HepG2 (cell line): Measurements from ENCODE around the gene KIF6.

Experiments used
- BHLHE40 ChIP-seq: IDR thresholded peaks from 2 replicates; pipeline ENCODE4 v1.6.1; 2011; ENCODE audit warnings: low read length, improper control_type of control experiment
- CEBPB ChIP-seq: IDR thresholded peaks from 2 replicates; pipeline ENCODE4 v1.6.1; 2011; ENCODE audit warnings: low read depth, low read length, improper control_type of control experiment, borderline replicate concordance
- CTCF ChIP-seq: sonication (generic); formaldehyde crosslinking; IDR thresholded peaks from 2 replicates; pipeline ENCODE4 v1.5.0; 2020; ENCODE audit warnings: mild to moderate bottlenecking, missing genetic modification reagents, moderate library complexity
- EP300 ChIP-seq, 3 experiments: sonication (generic) in 1 of 3; formaldehyde crosslinking in 1 of 3; IDR thresholded peaks; 2 replicates each; pipeline versions ENCODE4 v1.5.1 to v1.6.1; 2011 to 2020; ENCODE audit warnings: low read depth in 2 of 3, low read length in 2 of 3, borderline replicate concordance in 1 of 3, improper control_type of control experiment in 1 of 3, mild to moderate bottlenecking in 1 of 3, missing genetic modification reagents in 1 of 3, moderate library complexity in 1 of 3
- FOXO1 ChIP-seq: sonication (generic); formaldehyde crosslinking; IDR thresholded peaks from 2 replicates; pipeline ENCODE4 v1.4.0; 2020; ENCODE audit warnings: missing genetic modification reagents
- HNRNPH1 ChIP-seq: fragments of 200-400 bp; formaldehyde crosslinking; optimal IDR thresholded peaks from 2 replicates; pipeline ENCODE3; 2017; ENCODE audit warnings: mild to moderate bottlenecking, low read depth, low read length
- IKZF4 ChIP-seq: sonication (generic); formaldehyde crosslinking; IDR thresholded peaks from 2 replicates; pipeline ENCODE4 v1.5.1; 2020; ENCODE audit warnings: borderline replicate concordance, mild to moderate bottlenecking, low read depth, missing genetic modification reagents; ENCODE audit errors: not compliant biosample characterization
- ZNF292 ChIP-seq: sonication (generic); formaldehyde crosslinking; IDR thresholded peaks from 2 replicates; pipeline ENCODE4 v1.8.1; 2022; ENCODE audit warnings: mild to moderate bottlenecking, low read depth, missing genetic modification reagents, borderline replicate concordance

- TF ChIP-seq CTCF (CRISPR knock-in tag), result no peak
- no peak for TF ChIP-seq FOXO1 (CRISPR knock-in tag)
- no peak for TF ChIP-seq ZNF292 (CRISPR knock-in tag)
- no peak for TF ChIP-seq BHLHE40
- no peak for TF ChIP-seq IKZF4 (CRISPR knock-in tag)
- no peak for TF ChIP-seq HNRNPH1
- TF ChIP-seq CEBPB, result no peak
- no peak for TF ChIP-seq EP300 (IDR thresholded peaks at IDR 0.05; ENCODE audit: low read depth in 2 of 2, low read length in 2 of 2)
- TF ChIP-seq EP300 (CRISPR knock-in tag; IDR thresholded peaks at IDR 0.05; ENCODE audit: borderline replicate concordance), result no peak
These were observed 125.2 kb downstream of the KIF6 start for GRCh38 chr6:39599973-39600372.
